HepG2 (cell line): ENCODE data around the gene THRAP3. TPM values are rescaled to one million over a fixed set of nuclear protein-coding genes. Genes with fewer than 3 reads are reported as not detected.

Experiments used
- AHR ChIP-seq: IDR thresholded peaks from 2 replicates; pipeline ENCODE4 v1.6.1; 2018; ENCODE audit warnings: missing genetic modification reagents, missing compliant biosample characterization
- CAMTA2 ChIP-seq: sonication (generic); formaldehyde crosslinking; IDR thresholded peaks from 2 replicates; pipeline ENCODE4 v1.4.0; 2020; ENCODE audit warnings: mild to moderate bottlenecking, missing genetic modification reagents, borderline replicate concordance
- HDAC2 ChIP-seq: sonication (generic); formaldehyde crosslinking; IDR thresholded peaks from 2 replicates; pipeline ENCODE4 v1.4.0; 2020; ENCODE audit warnings: missing genetic modification reagents
- JUN ChIP-seq: sonication (generic); formaldehyde crosslinking; IDR thresholded peaks from 2 replicates; pipeline ENCODE4 v1.4.0; 2020; ENCODE audit warnings: mild to moderate bottlenecking, missing genetic modification reagents
- MAFG ChIP-seq: sonication (generic); formaldehyde crosslinking; IDR thresholded peaks from 2 replicates; pipeline ENCODE4 v1.5.1; 2020; ENCODE audit warnings: mild to moderate bottlenecking, missing genetic modification reagents
- NCOA1 ChIP-seq: sonication (generic); formaldehyde crosslinking; IDR thresholded peaks from 2 replicates; pipeline ENCODE4 v1.9.0; 2021; ENCODE audit warnings: missing genetic modification reagents
- NR3C1 ChIP-seq: sonication (generic); formaldehyde crosslinking; IDR thresholded peaks from 2 replicates; pipeline ENCODE4 v1.4.0; 2020; ENCODE audit warnings: missing genetic modification reagents
- PCBP2 ChIP-seq: fragments of 200-400 bp; formaldehyde crosslinking; optimal IDR thresholded peaks from 2 replicates; pipeline ENCODE3; 2018; ENCODE audit warnings: low read length, low read depth; ENCODE audit not compliant: poor library complexity, severe bottlenecking
- PHB2 ChIP-seq: fragments of 450-650 bp; IDR thresholded peaks from 2 replicates; pipeline ENCODE4 v1.6.1; 2018; ENCODE audit not compliant: partially characterized antibody
- RAD51 ChIP-seq: fragments of 450-650 bp; IDR thresholded peaks from 2 replicates; pipeline ENCODE4 v1.6.1; 2016; ENCODE audit warnings: borderline replicate concordance
- SMAD3 ChIP-seq: sonication (generic); formaldehyde crosslinking; IDR thresholded peaks from 2 replicates; pipeline ENCODE4 v1.4.0; 2020; ENCODE audit warnings: missing genetic modification reagents
- SMYD3 ChIP-seq: sonication (generic); formaldehyde crosslinking; IDR thresholded peaks from 2 replicates; pipeline ENCODE4 v1.8.1; 2023; ENCODE audit warnings: mild to moderate bottlenecking, missing genetic modification reagents
- ZFAT ChIP-seq: sonication (generic); formaldehyde crosslinking; conservative IDR thresholded peaks from 2 replicates; pipeline ENCODE4 v1.8.1; 2023; ENCODE audit warnings: missing genetic modification reagents, inconsistent platforms
- ZKSCAN5 ChIP-seq: sonication (generic); formaldehyde crosslinking; IDR thresholded peaks from 2 replicates; pipeline ENCODE4 v1.5.1; 2020; ENCODE audit warnings: mild to moderate bottlenecking, missing genetic modification reagents
- ZNF24 ChIP-seq: fragments of 450-650 bp; IDR thresholded peaks from 2 replicates; pipeline ENCODE4 v1.6.1; 2017; ENCODE audit warnings: antibody characterized with exemption, mild to moderate bottlenecking
- ZNF430 ChIP-seq: sonication (generic); formaldehyde crosslinking; IDR thresholded peaks from 2 replicates; pipeline ENCODE4 v1.9.0; 2021; ENCODE audit warnings: mild to moderate bottlenecking, missing genetic modification reagents
- ZNF432 ChIP-seq: sonication (generic); formaldehyde crosslinking; IDR thresholded peaks from 2 replicates; pipeline ENCODE4 v1.5.0; 2020; ENCODE audit warnings: missing genetic modification reagents, mild to moderate bottlenecking, borderline replicate concordance
- ZNF749 ChIP-seq: sonication (generic); formaldehyde crosslinking; IDR thresholded peaks from 2 replicates; pipeline ENCODE4 v1.8.0; 2022; ENCODE audit warnings: mild to moderate bottlenecking, missing genetic modification reagents, moderate library complexity, borderline replicate concordance
- polyA plus RNA-seq, 8 experiments: library from polyadenylated mRNA; depleted of rRNA in 3 of 8; stranded (reverse) in 7 of 8; unstranded in 1 of 8; fragments of >200 nt; fragmentation: Illumina TruSeq in 4 of 8; extraction: Trizol in 4 of 8; gene quantifications; 2 replicates each; pipeline versions ENCODE4 v1.2.1 to v1.2.3, GENCODE V29; 2011 to 2016; ENCODE audit warnings: low read depth in 4 of 8, missing spikeins in 1 of 8, mixed read lengths in 1 of 8; ENCODE audit not compliant: insufficient read depth in 1 of 8
- total RNA-seq, 5 experiments: library from RNA; depleted of rRNA; stranded (reverse); fragments of >200 nt; fragmentation: Illumina TruSeq; extraction: Trizol; gene quantifications; 2 replicates each; pipeline ENCODE4 v1.2.3, GENCODE V29; 2016; ENCODE audit warnings: low read depth in 1 of 5
- TF ChIP-seq, protein P1 (sequence below): sonication (generic); formaldehyde crosslinking; IDR thresholded peaks from 2 replicates; pipeline ENCODE4 v1.5.0; 2020; ENCODE audit warnings: missing genetic modification reagents
- TF ChIP-seq, protein P2 (sequence below): sonication (generic); formaldehyde crosslinking; IDR thresholded peaks from 2 replicates; pipeline ENCODE4 v1.8.1; 2023; ENCODE audit warnings: mild to moderate bottlenecking, missing genetic modification reagents
- TF ChIP-seq, protein P3 (sequence below): sonication (generic); formaldehyde crosslinking; IDR thresholded peaks from 2 replicates; pipeline ENCODE4 v1.5.0; 2020; ENCODE audit warnings: missing genetic modification reagents, mild to moderate bottlenecking, borderline replicate concordance
- TF ChIP-seq, protein P4 (sequence below): sonication (generic); formaldehyde crosslinking; IDR thresholded peaks from 2 replicates; pipeline ENCODE4 v1.5.0; 2020; ENCODE audit warnings: mild to moderate bottlenecking, missing genetic modification reagents
- TF ChIP-seq, protein P5 (sequence below): sonication (generic); formaldehyde crosslinking; IDR thresholded peaks from 2 replicates; pipeline ENCODE4 v1.5.1; 2020; ENCODE audit warnings: mild to moderate bottlenecking, missing genetic modification reagents, borderline replicate concordance
- TF ChIP-seq, protein P6 (sequence below): sonication (generic); formaldehyde crosslinking; conservative IDR thresholded peaks from 2 replicates; pipeline ENCODE4 v1.4.0; 2020; ENCODE audit warnings: missing genetic modification reagents

THRAP3 gene
- total and polyA plus RNA-seq, 2 of the 13 experiments (the other 11 are each of a cell fraction or from before 2014, with no cell fraction given) = 45.0 to 92.6 TPM

DNA sequence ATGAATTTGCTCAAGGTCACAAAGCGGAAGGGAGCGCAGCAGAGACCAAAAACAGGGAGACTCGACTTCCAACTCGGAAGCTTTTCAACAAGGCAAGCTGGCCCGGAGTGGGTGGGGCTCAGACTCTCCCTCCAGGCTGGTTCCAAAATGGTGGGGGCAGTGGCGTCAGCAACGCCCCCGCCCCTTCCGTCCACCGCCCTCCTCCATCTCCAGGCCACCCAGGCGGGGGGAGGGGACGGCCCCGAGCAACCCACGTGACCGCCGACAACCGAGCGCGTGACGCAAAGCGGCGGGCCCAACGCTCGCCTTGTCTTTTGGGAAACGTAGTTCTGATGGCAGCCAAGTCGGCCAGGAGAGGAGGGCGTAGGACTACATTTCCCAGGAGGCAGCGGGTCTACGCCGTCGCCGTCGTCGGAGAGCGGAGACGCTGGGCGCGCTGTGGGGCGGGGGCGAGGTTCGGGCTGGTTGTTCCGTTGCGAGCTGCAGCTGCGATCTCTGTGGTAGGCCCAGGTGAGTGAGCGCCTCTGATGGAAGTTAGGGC lies at the start of gene THRAP3 (continued):
- TF ChIP-seq, protein P1, sequence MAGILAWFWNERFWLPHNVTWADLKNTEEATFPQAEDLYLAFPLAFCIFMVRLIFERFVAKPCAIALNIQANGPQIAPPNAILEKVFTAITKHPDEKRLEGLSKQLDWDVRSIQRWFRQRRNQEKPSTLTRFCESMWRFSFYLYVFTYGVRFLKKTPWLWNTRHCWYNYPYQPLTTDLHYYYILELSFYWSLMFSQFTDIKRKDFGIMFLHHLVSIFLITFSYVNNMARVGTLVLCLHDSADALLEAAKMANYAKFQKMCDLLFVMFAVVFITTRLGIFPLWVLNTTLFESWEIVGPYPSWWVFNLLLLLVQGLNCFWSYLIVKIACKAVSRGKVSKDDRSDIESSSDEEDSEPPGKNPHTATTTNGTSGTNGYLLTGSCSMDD (CRISPR knock-in tag) = no peak
- TF ChIP-seq, protein P2, sequence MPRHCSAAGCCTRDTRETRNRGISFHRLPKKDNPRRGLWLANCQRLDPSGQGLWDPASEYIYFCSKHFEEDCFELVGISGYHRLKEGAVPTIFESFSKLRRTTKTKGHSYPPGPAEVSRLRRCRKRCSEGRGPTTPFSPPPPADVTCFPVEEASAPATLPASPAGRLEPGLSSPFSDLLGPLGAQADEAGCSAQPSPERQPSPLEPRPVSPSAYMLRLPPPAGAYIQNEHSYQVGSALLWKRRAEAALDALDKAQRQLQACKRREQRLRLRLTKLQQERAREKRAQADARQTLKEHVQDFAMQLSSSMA (CRISPR knock-in tag) = 0 out of 2 replicates have a peak, but pooled peaks have one; percentile 47
- TF ChIP-seq CAMTA2 (CRISPR knock-in tag) (no peak), ZNF749 (CRISPR knock-in tag) (no peak; the same call in 1 of the 2 replicates), RAD51 (peak; percentile 98), ZKSCAN5 (CRISPR knock-in tag) (no peak), SMYD3 (CRISPR knock-in tag) (no peak), JUN (CRISPR knock-in tag) (0 out of 2 replicates have a peak, but pooled peaks have one; percentile 30), SMAD3 (CRISPR knock-in tag) (peak; percentile 93), PCBP2 (no peak), AHR (CRISPR knock-in tag) (0 out of 2 replicates have a peak, but pooled peaks have one; percentile 14), ZNF430 (CRISPR knock-in tag) (peak; percentile 17; the same call in 1 of the 2 replicates), NR3C1 (CRISPR knock-in tag) (no peak), HDAC2 (peak; percentile 55; the same call in 1 of the 2 replicates), ZNF432 (CRISPR knock-in tag) (no peak), PHB2 (no peak), MAFG (CRISPR knock-in tag) (no peak), ZFAT (CRISPR knock-in tag) (no peak), ZNF24 (no peak), NCOA1 (CRISPR knock-in tag) (no peak)
- TF ChIP-seq, protein P3, sequence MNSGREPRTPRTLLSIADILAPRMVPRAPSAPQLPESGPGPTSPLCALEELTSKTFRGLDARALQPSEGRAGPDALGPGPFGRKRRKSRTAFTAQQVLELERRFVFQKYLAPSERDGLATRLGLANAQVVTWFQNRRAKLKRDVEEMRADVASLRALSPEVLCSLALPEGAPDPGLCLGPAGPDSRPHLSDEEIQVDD (CRISPR knock-in tag) = no peak
- TF ChIP-seq, protein P4, sequence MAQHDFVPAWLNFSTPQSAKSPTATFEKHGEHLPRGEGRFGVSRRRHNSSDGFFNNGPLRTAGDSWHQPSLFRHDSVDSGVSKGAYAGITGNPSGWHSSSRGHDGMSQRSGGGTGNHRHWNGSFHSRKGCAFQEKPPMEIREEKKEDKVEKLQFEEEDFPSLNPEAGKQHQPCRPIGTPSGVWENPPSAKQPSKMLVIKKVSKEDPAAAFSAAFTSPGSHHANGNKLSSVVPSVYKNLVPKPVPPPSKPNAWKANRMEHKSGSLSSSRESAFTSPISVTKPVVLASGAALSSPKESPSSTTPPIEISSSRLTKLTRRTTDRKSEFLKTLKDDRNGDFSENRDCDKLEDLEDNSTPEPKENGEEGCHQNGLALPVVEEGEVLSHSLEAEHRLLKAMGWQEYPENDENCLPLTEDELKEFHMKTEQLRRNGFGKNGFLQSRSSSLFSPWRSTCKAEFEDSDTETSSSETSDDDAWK (CRISPR knock-in tag) = no peak
- TF ChIP-seq, protein P5, sequence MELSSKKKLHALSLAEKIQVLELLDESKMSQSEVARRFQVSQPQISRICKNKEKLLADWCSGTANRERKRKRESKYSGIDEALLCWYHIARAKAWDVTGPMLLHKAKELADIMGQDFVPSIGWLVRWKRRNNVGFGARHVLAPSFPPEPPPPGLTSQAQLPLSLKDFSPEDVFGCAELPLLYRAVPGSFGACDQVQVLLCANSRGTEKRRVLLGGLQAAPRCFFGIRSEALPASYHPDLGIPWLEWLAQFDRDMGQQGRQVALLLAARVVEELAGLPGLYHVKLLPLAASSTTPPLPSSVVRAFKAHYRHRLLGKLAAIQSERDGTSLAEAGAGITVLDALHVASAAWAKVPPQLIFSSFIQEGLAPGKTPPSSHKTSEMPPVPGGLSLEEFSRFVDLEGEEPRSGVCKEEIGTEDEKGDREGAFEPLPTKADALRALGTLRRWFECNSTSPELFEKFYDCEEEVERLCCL (CRISPR knock-in tag) = no peak
- TF ChIP-seq, protein P6, sequence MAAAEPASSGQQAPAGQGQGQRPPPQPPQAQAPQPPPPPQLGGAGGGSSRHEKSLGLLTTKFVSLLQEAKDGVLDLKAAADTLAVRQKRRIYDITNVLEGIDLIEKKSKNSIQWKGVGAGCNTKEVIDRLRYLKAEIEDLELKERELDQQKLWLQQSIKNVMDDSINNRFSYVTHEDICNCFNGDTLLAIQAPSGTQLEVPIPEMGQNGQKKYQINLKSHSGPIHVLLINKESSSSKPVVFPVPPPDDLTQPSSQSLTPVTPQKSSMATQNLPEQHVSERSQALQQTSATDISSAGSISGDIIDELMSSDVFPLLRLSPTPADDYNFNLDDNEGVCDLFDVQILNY (CRISPR knock-in tag) = peak; percentile 51; the same call in 1 of the 2 replicates
